ENCODE measurements around the gene CARD11.

DNA sequence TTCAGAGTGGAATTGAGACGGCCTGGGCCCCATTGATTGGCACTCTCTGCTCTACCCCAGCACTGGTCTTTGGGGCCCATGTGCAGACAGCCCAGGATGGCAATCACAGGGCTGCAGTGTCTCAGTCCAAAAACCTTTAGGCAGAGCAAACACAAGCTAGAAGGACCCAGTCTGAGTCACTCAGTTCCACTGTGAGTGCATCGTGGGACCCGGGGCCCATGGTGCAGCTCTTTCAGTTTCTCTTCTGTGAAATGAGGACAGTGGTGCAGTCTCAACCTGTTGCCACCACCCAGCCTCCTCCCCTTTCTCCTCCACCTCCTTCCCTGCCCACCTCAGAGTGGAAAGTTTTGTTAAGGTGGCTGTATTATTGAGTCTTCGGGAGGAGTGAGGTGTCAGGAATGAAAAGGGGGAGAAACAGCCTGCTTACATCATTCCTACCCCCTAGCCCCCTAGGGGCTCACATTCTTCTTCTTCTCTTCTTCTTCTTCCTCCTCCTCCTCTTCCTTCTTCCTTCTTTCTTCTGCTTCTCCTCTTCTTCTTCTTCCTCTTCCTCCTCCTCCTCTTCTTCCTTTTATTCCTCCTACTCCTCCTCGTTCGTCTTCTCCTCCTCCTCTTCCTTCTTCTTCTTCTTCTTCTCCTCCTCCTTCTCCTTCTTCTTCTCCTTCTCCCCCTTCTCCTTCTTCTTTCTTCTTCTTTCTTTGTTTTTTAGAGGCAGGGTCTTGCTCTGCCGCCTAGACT, 19.5 kb upstream of the CARD11 start:
- TF ChIP-seq, protein P1, sequence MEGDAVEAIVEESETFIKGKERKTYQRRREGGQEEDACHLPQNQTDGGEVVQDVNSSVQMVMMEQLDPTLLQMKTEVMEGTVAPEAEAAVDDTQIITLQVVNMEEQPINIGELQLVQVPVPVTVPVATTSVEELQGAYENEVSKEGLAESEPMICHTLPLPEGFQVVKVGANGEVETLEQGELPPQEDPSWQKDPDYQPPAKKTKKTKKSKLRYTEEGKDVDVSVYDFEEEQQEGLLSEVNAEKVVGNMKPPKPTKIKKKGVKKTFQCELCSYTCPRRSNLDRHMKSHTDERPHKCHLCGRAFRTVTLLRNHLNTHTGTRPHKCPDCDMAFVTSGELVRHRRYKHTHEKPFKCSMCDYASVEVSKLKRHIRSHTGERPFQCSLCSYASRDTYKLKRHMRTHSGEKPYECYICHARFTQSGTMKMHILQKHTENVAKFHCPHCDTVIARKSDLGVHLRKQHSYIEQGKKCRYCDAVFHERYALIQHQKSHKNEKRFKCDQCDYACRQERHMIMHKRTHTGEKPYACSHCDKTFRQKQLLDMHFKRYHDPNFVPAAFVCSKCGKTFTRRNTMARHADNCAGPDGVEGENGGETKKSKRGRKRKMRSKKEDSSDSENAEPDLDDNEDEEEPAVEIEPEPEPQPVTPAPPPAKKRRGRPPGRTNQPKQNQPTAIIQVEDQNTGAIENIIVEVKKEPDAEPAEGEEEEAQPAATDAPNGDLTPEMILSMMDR (IDR thresholded peaks at IDR 0.05) = no peak
- TF ChIP-seq POLR2A (IDR thresholded peaks at IDR 0.05) = no peak
